NCI-H1092 (cell line): Measurements from ENCODE around the gene HMCN2.
"Not testable (repeated sequence)": the region's sequence is repeated elsewhere in the genome, so short reads cannot be mapped to it uniquely, and the experiment has no call there.

ENCODE experiments used
- DNase-seq: peaks from one replicate; lab custom pipeline; 2025; lab: John Stamatoyannopoulos, UW

HMCN2 gene

GRCh38 chr9:130240410-130241197 lies 25.0 kb upstream of the HMCN2 start:
- DNase-seq: peak; percentile 36

- DNase-seq: no peak
Measured at GRCh38 chr9:130241198-130241535, 24.4 kb upstream of the HMCN2 start.

GRCh38 chr9:130242270-130243014 lies 23.1 kb upstream of the HMCN2 start:
- no peak for DNase-seq

- peak; percentile 66 for DNase-seq
Measured at GRCh38 chr9:130243015-130243881, 22.3 kb upstream of the HMCN2 start.

GRCh38 chr9:130243882-130244170 lies 21.7 kb upstream of the HMCN2 start:
- DNase-seq: no peak

- DNase-seq: no peak
Measured at GRCh38 chr9:130244548-130245165, 20.9 kb upstream of the HMCN2 start.

- DNase-seq: no peak
Measured at GRCh38 chr9:130245474-130245873, 20.1 kb upstream of the HMCN2 start.

- no peak for DNase-seq
Measured at GRCh38 chr9:130246126-130246525, 19.4 kb upstream of the HMCN2 start.

GRCh38 chr9:130254747-130255630 lies 10.6 kb upstream of the HMCN2 start:
- no peak for DNase-seq

GRCh38 chr9:130255631-130256134 lies 9.9 kb upstream of the HMCN2 start:
- DNase-seq: no peak

GRCh38 chr9:130256644-130257043 lies 8.9 kb upstream of the HMCN2 start:
- DNase-seq: no peak

- DNase-seq: not testable (repeated sequence)
Measured at GRCh38 chr9:130258137-130258536, 7.4 kb upstream of the HMCN2 start.

- no peak for DNase-seq
Measured at GRCh38 chr9:130259044-130259443, 6.5 kb upstream of the HMCN2 start.

GRCh38 chr9:130260816-130261765 lies 4.5 kb upstream of the HMCN2 start:
- no peak for DNase-seq

- no peak for DNase-seq
Measured at GRCh38 chr9:130262061-130262745, 3.4 kb upstream of the HMCN2 start.

GRCh38 chr9:130262771-130263170 lies 2.8 kb upstream of the HMCN2 start:
- no peak for DNase-seq

- no peak for DNase-seq
Measured at GRCh38 chr9:130263601-130264413, 1.8 kb upstream of the HMCN2 start.
